K562 (cell line): Measurements from ENCODE around the gene CELA3A. TPM values are rescaled to one million over a fixed set of nuclear protein-coding genes. Genes with fewer than 3 reads are reported as not detected.

Source experiments
- ATF2 ChIP-seq: sonication (generic); formaldehyde crosslinking; IDR thresholded peaks from 2 replicates; pipeline ENCODE4 v1.8.1; 2022; ENCODE audit warnings: missing genetic modification reagents
- CHD7 ChIP-seq: fragments of 200-600 bp; sonication (generic); IDR thresholded peaks from one replicate; pipeline ENCODE4 v1.6.1; 2012; ENCODE audit warnings: mild to moderate bottlenecking, low read depth, low read length, inconsistent platforms
- KAT7 ChIP-seq: sonication (generic); formaldehyde crosslinking; IDR thresholded peaks from 2 replicates; pipeline ENCODE4 v1.8.0; 2022; ENCODE audit warnings: missing genetic modification reagents, mild to moderate bottlenecking, borderline replicate concordance
- MBD1 ChIP-seq: fragments of 250-450 bp; sonication (Bioruptor Pico); IDR thresholded peaks from 2 replicates; pipeline ENCODE4 v1.8.0; 2022; ENCODE audit warnings: inconsistent platforms
- RNF219 ChIP-seq: fragments of 250-450 bp; sonication (Bioruptor Pico); IDR thresholded peaks from 2 replicates; pipeline ENCODE4 v1.5.0; 2022; ENCODE audit warnings: mild to moderate bottlenecking
- STAT5A ChIP-seq: IDR thresholded peaks from 2 replicates; pipeline ENCODE4 v1.6.1; 2012; ENCODE audit warnings: low read length, inconsistent platforms, borderline replicate concordance
- ZNF217 ChIP-seq: sonication (generic); formaldehyde crosslinking; IDR thresholded peaks from 2 replicates; pipeline ENCODE4 v1.8.0; 2022; ENCODE audit warnings: mild to moderate bottlenecking, missing genetic modification reagents
- polyA plus RNA-seq, 8 experiments: library from polyadenylated mRNA; depleted of rRNA in 4 of 8; stranded (reverse) in 5 of 8; unstranded in 3 of 8; fragments of >200 nt; fragmentation: Nextera tagmentation in 2 of 8; fragmentation: Illumina TruSeq in 1 of 8; extraction: Ambion mirVana in 2 of 8; extraction: Trizol in 1 of 8; gene quantifications; 2 replicates each; pipeline versions ENCODE4 v1.2.1 to v1.2.3, GENCODE V29; 2011 to 2014; ENCODE audit warnings: inconsistent platforms in 1 of 8, missing spikeins in 1 of 8
- total RNA-seq, 7 experiments: library from RNA; depleted of rRNA in 6 of 7; stranded (reverse); fragments of >200 nt in 6 of 7; fragmentation: Illumina TruSeq in 2 of 7; extraction: Trizol in 2 of 7; gene quantifications; 2 replicates each; pipeline versions ENCODE4 v1.2.1 to v1.2.3, GENCODE V29; 2011 to 2021; ENCODE audit warnings: low replicate concordance in 1 of 7

CELA3A gene
- total and polyA plus RNA-seq, 9 of the 15 experiments (the other 6 are each of a cell fraction or from before 2014, with no cell fraction given) = 5.4 TPM; not detected in 8

- TF ChIP-seq ZNF217 (CRISPR knock-in tag) = no peak
- peak; percentile 91 for TF ChIP-seq ATF2 (CRISPR knock-in tag)
- no peak for TF ChIP-seq STAT5A
- TF ChIP-seq KAT7 = no peak
- TF ChIP-seq RNF219 (CRISPR knock-in tag) = no peak
- TF ChIP-seq CHD7 = no peak
- TF ChIP-seq MBD1 = peak; percentile 75; the same call in 1 of the 2 replicates
These were observed 50.9 kb downstream of the CELA3A start, which contains the start of gene CDC42 (continued) for GRCh38 chr1:22052115-22053016.
